Transverse colon (tissue), 3 donors: ENCODE measurements around the gene PLSCR1.

Experiments
- EP300 ChIP-seq: sonication (generic); formaldehyde crosslinking; IDR thresholded peaks from one replicate; pipeline ENCODE4 v1.6.1; 2017; ENCODE audit warnings: antibody characterized with exemption, low read depth
- POLR2AphosphoS5 ChIP-seq, 3 donors: sonication (generic); formaldehyde crosslinking; IDR thresholded peaks; one replicate each; pipeline ENCODE4 v1.6.1; 2016; ENCODE audit warnings: antibody characterized with exemption in 3 of 3

DNA sequence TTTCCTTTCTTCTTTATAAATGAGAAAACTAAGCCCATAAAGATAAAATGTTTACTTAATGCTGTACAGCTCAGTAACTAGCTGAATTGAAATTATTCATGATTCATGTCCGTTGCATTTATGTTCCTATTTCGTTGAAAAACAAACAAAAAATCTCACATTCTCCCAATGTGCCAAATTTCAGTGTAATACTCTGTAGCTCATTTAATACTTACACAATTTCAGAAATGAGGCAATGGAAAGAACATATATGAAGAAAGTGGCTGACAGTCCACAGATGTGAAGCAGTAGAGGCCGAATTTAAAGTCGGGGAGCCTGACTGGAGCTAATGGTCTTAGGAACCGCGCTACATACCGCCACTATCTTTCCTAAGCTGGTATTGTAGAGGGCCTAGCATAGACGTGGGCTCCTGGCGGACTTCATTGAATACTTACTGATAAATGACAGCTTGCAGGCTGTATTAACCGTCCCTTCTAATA lies 75.7 kb downstream of the PLSCR1 start:
- TF ChIP-seq POLR2AphosphoS5 (IDR thresholded peaks at IDR 0.05) (no peak), EP300 (no peak)
